SK-N-SH treated with all-trans-retinoic acid at 6 μM for 48 hours (cell line): ENCODE measurements around the gene WDR5.

ENCODE experiments used
- BACH2 ChIP-seq: fragments of 250-450 bp; sonication (Bioruptor Pico); IDR thresholded peaks from 2 replicates; pipeline ENCODE4 v1.9.0; 2021; ENCODE audit warnings: mild to moderate bottlenecking, borderline replicate concordance
- CREB5 ChIP-seq: fragments of 250-450 bp; sonication (Bioruptor Pico); IDR thresholded peaks from 2 replicates; pipeline ENCODE4 v1.5.1; 2020; ENCODE audit warnings: low read depth, mild to moderate bottlenecking, moderate library complexity
- CSDC2 ChIP-seq: fragments of 250-450 bp; sonication (Bioruptor Pico); IDR thresholded peaks from 2 replicates; pipeline ENCODE4 v1.5.0; 2020; ENCODE audit warnings: mild to moderate bottlenecking, moderate library complexity
- CSRNP3 ChIP-seq: fragments of 250-450 bp; sonication (Bioruptor Pico); IDR thresholded peaks from 2 replicates; pipeline ENCODE4 v1.5.1; 2021; ENCODE audit warnings: mild to moderate bottlenecking, moderate library complexity
- ESRRG ChIP-seq: fragments of 250-450 bp; sonication (Bioruptor Pico); IDR thresholded peaks from 2 replicates; pipeline ENCODE4 v1.6.1; 2021; ENCODE audit warnings: mild to moderate bottlenecking
- ISL1 ChIP-seq: fragments of 250-450 bp; sonication (Bioruptor Pico); IDR thresholded peaks from 2 replicates; pipeline ENCODE4 v2.1.2; 2022; ENCODE audit warnings: mild to moderate bottlenecking, moderate library complexity
- OSR1 ChIP-seq: fragments of 250-450 bp; sonication (Bioruptor Pico); IDR thresholded peaks from 2 replicates; pipeline ENCODE4 v1.8.0; 2022; ENCODE audit warnings: moderate library complexity, mild to moderate bottlenecking, inconsistent platforms
- PATZ1 ChIP-seq: fragments of 250-450 bp; sonication (Bioruptor Pico); IDR thresholded peaks from 2 replicates; pipeline ENCODE4 v1.8.0; 2020; ENCODE audit warnings: mild to moderate bottlenecking, moderate library complexity, borderline replicate concordance
- RARB ChIP-seq: fragments of 250-450 bp; sonication (Bioruptor Pico); IDR thresholded peaks from 2 replicates; pipeline ENCODE4 v1.8.0; 2021; ENCODE audit warnings: mild to moderate bottlenecking, moderate library complexity
- SNAI2 ChIP-seq: fragments of 250-450 bp; sonication (Bioruptor Pico); IDR thresholded peaks from 2 replicates; pipeline ENCODE4 v1.5.0; 2020; ENCODE audit warnings: mild to moderate bottlenecking, moderate library complexity
- TCF4 ChIP-seq: fragments of 250-450 bp; sonication (Bioruptor Pico); IDR thresholded peaks from 2 replicates; pipeline ENCODE4 v1.8.0; 2021; ENCODE audit warnings: mild to moderate bottlenecking, moderate library complexity, borderline replicate concordance
- ZC3H10 ChIP-seq: fragments of 250-450 bp; sonication (Bioruptor Pico); IDR thresholded peaks from 2 replicates; pipeline ENCODE4 v1.5.1; 2021; ENCODE audit warnings: mild to moderate bottlenecking, moderate library complexity
- ZFP3 ChIP-seq: fragments of 250-450 bp; sonication (Bioruptor Pico); IDR thresholded peaks from 2 replicates; pipeline ENCODE4 v1.5.0; 2020; ENCODE audit warnings: mild to moderate bottlenecking, moderate library complexity
- ZNF565 ChIP-seq: fragments of 450-650 bp; formaldehyde crosslinking; conservative IDR thresholded peaks from 2 replicates; pipeline ENCODE4 v1.5.0; 2020; ENCODE audit warnings: low read depth, mild to moderate bottlenecking, moderate library complexity

- TF ChIP-seq ISL1, result no peak
- no peak for TF ChIP-seq RARB (CRISPR knock-in tag)
- no peak for TF ChIP-seq ZC3H10
- TF ChIP-seq SNAI2, result no peak
- TF ChIP-seq CSRNP3 (CRISPR knock-in tag), result no peak
- no peak for TF ChIP-seq OSR1 (CRISPR knock-in tag)
- TF ChIP-seq ESRRG (CRISPR knock-in tag), result no peak
- TF ChIP-seq TCF4 (CRISPR knock-in tag), result no peak
- TF ChIP-seq PATZ1 (CRISPR knock-in tag), result no peak
- TF ChIP-seq ZNF565 (CRISPR knock-in tag), result no peak
- TF ChIP-seq BACH2 (CRISPR knock-in tag), result no peak
- no peak for TF ChIP-seq ZFP3 (CRISPR knock-in tag)
- no peak for TF ChIP-seq CSDC2 (CRISPR knock-in tag)
- TF ChIP-seq CREB5 (CRISPR knock-in tag), result no peak
Measured at GRCh38 chr9:134162212-134162775, 26.4 kb downstream of the WDR5 start.
